A549 (cell line): ENCODE results near the gene CD9. TPM values are rescaled to one million over a fixed set of nuclear protein-coding genes. Genes with fewer than 3 reads are reported as not detected.

Experiments used
- ATAC-seq, 2 experiments: fragments of 200-7000 bp in 1 of 2; fragments of >200 bp in 1 of 2; cut with Nextera tagmentation in 1 of 2; cut with Tn5 transposase in 1 of 2; 3 replicates each; pipeline versions ENCODE4 v1.8.0 to v1.9.1; 2018 to 2020; ENCODE audit warnings: mild to moderate bottlenecking in 1 of 2, moderate library complexity in 1 of 2
- CTCF ChIA-PET: fragments of 300-600 bp; sonication (Branson Sonifier 250); formaldehyde crosslinking; extraction: SDS; loops from one replicate; lab custom pipeline; 2021; ENCODE audit warnings: antibody characterized with exemption, inconsistent platforms; lab: Yijun Ruan, JAX
- POLR2A ChIA-PET: fragments of 350-600 bp; formaldehyde crosslinking; extraction: SDS; loops from one replicate; lab custom pipeline; 2021; ENCODE audit warnings: antibody characterized with exemption, inconsistent platforms; lab: Yijun Ruan, JAX
- DNase-seq, 2 experiments: peaks; one replicate each; pipeline versions ENCODE4 v3.0.0 to v3.0.0-alpha.2; 2011 to 2016; ENCODE audit warnings: low read depth in 1 of 2, low spot score in 1 of 2
- FAIRE-seq: peaks from 2 replicates; lab custom pipeline; 2011; peaks lifted over from hg19 to GRCh38; lab: Jason Lieb, UNC
- H3K27ac ChIP-seq, 2 experiments: fragments of >200 bp; sonication (Bioruptor Twin); formaldehyde crosslinking; 3 replicates each; pipeline ENCODE4 v1.5.1; 2016 to 2017
- H3K4me1 ChIP-seq: fragments of >200 bp; sonication (Bioruptor Twin); formaldehyde crosslinking; 3 replicates; pipeline ENCODE4 v1.6.1; 2016
- H3K4me2 ChIP-seq: fragments of >200 bp; sonication (Bioruptor Twin); formaldehyde crosslinking; 3 replicates; pipeline ENCODE4 v1.6.1; 2016
- H3K4me3 ChIP-seq: fragments of >200 bp; sonication (Bioruptor Twin); formaldehyde crosslinking; 3 replicates; pipeline ENCODE4 v1.5.1; 2016
- H3K9me3 ChIP-seq: fragments of >200 bp; sonication (Bioruptor Twin); formaldehyde crosslinking; 3 replicates; pipeline ENCODE4 v1.6.1; 2016
- ATOH8 ChIP-seq: fragments of 250-450 bp; sonication (Bioruptor Pico); IDR thresholded peaks from 2 replicates; pipeline ENCODE4 v1.5.0; 2020; ENCODE audit warnings: low read depth, mild to moderate bottlenecking, moderate library complexity
- CTCF ChIP-seq: fragments of >200 bp; sonication (Bioruptor Twin); formaldehyde crosslinking; IDR thresholded peaks from 3 replicates; pipeline ENCODE4 v1.5.1; 2016
- EHMT2 ChIP-seq: fragments of 200-600 bp; sonication (generic); IDR thresholded peaks from 2 replicates; pipeline ENCODE4 v1.6.1; 2016; ENCODE audit warnings: antibody characterized with exemption, low read depth, mild to moderate bottlenecking, moderate library complexity
- ELK1 ChIP-seq: fragments of 150-350 bp; IDR thresholded peaks from 2 replicates; pipeline ENCODE4 v1.6.1; 2014; ENCODE audit warnings: low read depth, mild to moderate bottlenecking, low read length
- FOSB ChIP-seq: fragments of 250-450 bp; sonication (Bioruptor Pico); IDR thresholded peaks from 2 replicates; pipeline ENCODE4 v1.5.0; 2020; ENCODE audit warnings: mild to moderate bottlenecking, moderate library complexity
- FOXS1 ChIP-seq: fragments of 250-450 bp; sonication (Bioruptor Pico); IDR thresholded peaks from 2 replicates; pipeline ENCODE4 v1.5.0; 2020; ENCODE audit warnings: mild to moderate bottlenecking, moderate library complexity
- HDAC2 ChIP-seq: fragments of 200-600 bp; sonication (generic); IDR thresholded peaks from 2 replicates; pipeline ENCODE4 v1.6.1; 2016
- HOXA7 ChIP-seq: fragments of 250-450 bp; sonication (Bioruptor Pico); IDR thresholded peaks from 2 replicates; pipeline ENCODE4 v1.5.0; 2020; ENCODE audit warnings: mild to moderate bottlenecking, moderate library complexity
- HOXB13 ChIP-seq: fragments of 250-450 bp; sonication (Bioruptor Pico); IDR thresholded peaks from 2 replicates; pipeline ENCODE4 v1.5.0; 2020; ENCODE audit warnings: low read depth, mild to moderate bottlenecking, moderate library complexity
- JUN ChIP-seq, 2 experiments: fragments of >200 bp; sonication (Bioruptor Twin); formaldehyde crosslinking; IDR thresholded peaks; 2 replicates in 1 of 2; 3 replicates in 1 of 2; pipeline ENCODE4 v1.6.1; 2016 to 2017
- JUNB ChIP-seq: fragments of >200 bp; sonication (Bioruptor Twin); formaldehyde crosslinking; IDR thresholded peaks from 2 replicates; pipeline ENCODE4 v1.6.1; 2016
- KDM1A ChIP-seq: fragments of 200-600 bp; sonication (generic); IDR thresholded peaks from 2 replicates; pipeline ENCODE4 v1.6.1; 2016; ENCODE audit warnings: low read depth, mild to moderate bottlenecking
- MAFK ChIP-seq: fragments of 450-650 bp; IDR thresholded peaks from 2 replicates; pipeline ENCODE4 v1.6.1; 2014; ENCODE audit not compliant: partially characterized antibody
- NPAS2 ChIP-seq: fragments of 250-450 bp; sonication (Bioruptor Pico); IDR thresholded peaks from 2 replicates; pipeline ENCODE4 v1.8.0; 2022; ENCODE audit warnings: mild to moderate bottlenecking, moderate library complexity, borderline replicate concordance
- RARB ChIP-seq: fragments of 250-450 bp; sonication (Bioruptor Pico); IDR thresholded peaks from 2 replicates; pipeline ENCODE4 v1.8.0; 2021; ENCODE audit warnings: mild to moderate bottlenecking, moderate library complexity
- REST ChIP-seq: fragments of 200-600 bp; sonication (generic); IDR thresholded peaks from 2 replicates; pipeline ENCODE4 v1.6.1; 2016; ENCODE audit warnings: antibody characterized with exemption, mild to moderate bottlenecking, moderate library complexity
- RFX5 ChIP-seq: fragments of 450-650 bp; IDR thresholded peaks from 2 replicates; pipeline ENCODE4 v1.7.1; 2014; ENCODE audit warnings: antibody characterized with exemption, mild to moderate bottlenecking, moderate library complexity
- TP53 ChIP-seq: fragments of 250-450 bp; sonication (Bioruptor Pico); IDR thresholded peaks from 2 replicates; pipeline ENCODE4 v1.5.0; 2021; ENCODE audit warnings: mild to moderate bottlenecking, moderate library complexity
- USF2 ChIP-seq: fragments of 450-650 bp; IDR thresholded peaks from 2 replicates; pipeline ENCODE4 v1.6.1; 2014; ENCODE audit warnings: antibody characterized with exemption
- ZFP36 ChIP-seq: fragments of 450-650 bp; IDR thresholded peaks from 2 replicates; pipeline ENCODE4 v1.6.1; 2014; ENCODE audit warnings: borderline replicate concordance; ENCODE audit not compliant: partially characterized antibody
- WGBS: methylation state at CpG from one replicate; pipeline ENCODE4 v1.1.6; 2017; ENCODE audit errors: missing lambda C conversion rate; 5-methylcytosine and 5-hydroxymethylcytosine counted together
- polyA plus RNA-seq, 4 experiments: library from polyadenylated mRNA; depleted of rRNA in 3 of 4; stranded (reverse); fragments of >200 nt; fragmentation: RNase III in 1 of 4; extraction: RNeasy Plus Mini Kit Qiagen cat#74134 plus additional on column Dnase treatment in 1 of 4; gene quantifications; 2 replicates in 3 of 4; 3 replicates in 1 of 4; pipeline ENCODE4 v1.2.3, GENCODE V29; 2011 to 2017

The CD9 gene
- polyA plus RNA-seq, 2 of the 4 experiments (the other 2 are of a cell fraction): 116 to 185 TPM

- Histone ChIP-seq H3K4me2 (no peak overlapping the region), H3K9me3 (no peaks in the 10 kb centered on the region), H3K4me3 (no peak overlapping the region), H3K27ac (no peak overlapping the region), H3K4me1 (peaks cover 33% of the 10 kb centered on the region)
- ChIA-PET POLR2A (no interaction called here), CTCF (interaction anchor here (0.6 to 32.3 kb wide), 7 partner anchors 7 to 143 kb away, joined by 3 to 529 read pairs (median 22); no protein-coding TSS in a partner anchor)
- FAIRE-seq: no peak
- TF ChIP-seq JUNB: no peak
- TF ChIP-seq TP53: no peak
- no peak for TF ChIP-seq FOXS1 (CRISPR knock-in tag)
- no peak for TF ChIP-seq ELK1
- no peak for TF ChIP-seq REST
- no peak for TF ChIP-seq EHMT2
- TF ChIP-seq ZFP36: no peak
- no peak for TF ChIP-seq MAFK
- no peak for TF ChIP-seq HDAC2
- TF ChIP-seq KDM1A: no peak
- no peak for TF ChIP-seq HOXB13
- TF ChIP-seq RFX5: no peak
- no peak for TF ChIP-seq JUN (IDR thresholded peaks at IDR 0.05)
- TF ChIP-seq NPAS2 (CRISPR knock-in tag): no peak
- TF ChIP-seq RARB (CRISPR knock-in tag): no peak
- no peak for TF ChIP-seq ATOH8 (CRISPR knock-in tag)
- TF ChIP-seq CTCF: no peak
- TF ChIP-seq USF2: no peak
- no peak for TF ChIP-seq FOSB (CRISPR knock-in tag)
- TF ChIP-seq HOXA7 (CRISPR knock-in tag): no peak
- no peak for ATAC-seq
- WGBS: 96% methylated on average over 4 of the region's 4 CpGs
- DNase-seq: no peak
These were observed 6.1 kb downstream of the CD9 start for GRCh38 chr12:6206327-6206726.
